Measurements from ENCODE around the gene KCNH6. TPM values are rescaled to one million over a fixed set of nuclear protein-coding genes. Genes with fewer than 3 reads are reported as not detected.
A peak's percentile ranks its signal among the peaks of the same experiment; 100 is the strongest.

Gene KCNH6
- total and polyA plus RNA-seq, 9 of the 15 experiments (the other 6 are each of a cell fraction or from before 2014, with no cell fraction given): not detected

DNA sequence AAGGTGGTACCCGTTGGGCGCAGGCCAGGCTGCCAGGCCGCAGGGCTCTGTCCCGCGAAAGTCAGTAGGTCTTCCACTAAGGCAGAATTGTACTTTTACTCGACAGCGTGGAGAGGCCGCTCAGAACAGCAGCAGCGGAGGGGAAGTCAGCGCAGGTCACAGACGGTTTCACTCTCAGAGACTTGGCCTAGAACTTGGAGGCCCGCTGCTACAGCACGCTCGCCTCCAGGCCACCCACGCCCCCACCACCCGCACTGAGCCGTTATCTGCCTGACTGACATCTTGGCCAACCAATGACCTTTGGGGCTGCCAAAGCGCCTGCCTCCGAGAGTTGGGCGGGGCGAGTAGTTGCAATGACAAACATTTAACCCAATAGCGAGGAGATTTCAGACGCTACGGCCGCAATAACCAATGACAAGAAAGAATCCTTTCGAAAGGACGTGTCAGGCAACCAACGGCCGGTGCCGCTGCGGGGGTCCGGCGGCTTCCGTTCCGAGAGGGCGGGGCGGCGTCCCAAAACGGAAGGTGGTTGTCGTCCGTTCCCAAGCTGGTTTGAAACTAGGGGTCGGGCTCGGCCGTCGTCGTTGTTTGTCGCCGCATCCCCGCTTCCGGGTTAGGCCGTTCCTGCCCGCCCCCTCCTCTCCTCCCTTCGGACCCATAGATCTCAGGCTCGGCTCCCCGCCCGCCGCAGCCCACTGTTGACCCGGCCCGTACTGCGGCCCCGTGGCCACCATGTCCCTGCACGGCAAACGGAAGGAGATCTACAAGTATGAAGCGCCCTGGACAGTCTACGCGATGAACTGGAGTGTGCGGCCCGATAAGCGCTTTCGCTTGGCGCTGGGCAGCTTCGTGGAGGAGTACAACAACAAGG is 27.0 kb downstream of the KCNH6 start, which contains the start of gene DCAF7 (continued):
- no peak for TF ChIP-seq ZNF77 (CRISPR knock-in tag; IDR thresholded peaks at IDR 0.05)
- no peak for TF ChIP-seq ZNF217 (CRISPR knock-in tag; IDR thresholded peaks at IDR 0.05)
- TF ChIP-seq, protein P1, sequence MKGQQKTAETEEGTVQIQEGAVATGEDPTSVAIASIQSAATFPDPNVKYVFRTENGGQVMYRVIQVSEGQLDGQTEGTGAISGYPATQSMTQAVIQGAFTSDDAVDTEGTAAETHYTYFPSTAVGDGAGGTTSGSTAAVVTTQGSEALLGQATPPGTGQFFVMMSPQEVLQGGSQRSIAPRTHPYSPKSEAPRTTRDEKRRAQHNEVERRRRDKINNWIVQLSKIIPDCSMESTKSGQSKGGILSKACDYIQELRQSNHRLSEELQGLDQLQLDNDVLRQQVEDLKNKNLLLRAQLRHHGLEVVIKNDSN (CRISPR knock-in tag; IDR thresholded peaks at IDR 0.05): 0 out of 2 replicates have a peak, but pooled peaks have one; percentile 48
- no peak for TF ChIP-seq NFRKB (IDR thresholded peaks at IDR 0.05; ENCODE audit: low read depth)
- TF ChIP-seq, protein P2, sequence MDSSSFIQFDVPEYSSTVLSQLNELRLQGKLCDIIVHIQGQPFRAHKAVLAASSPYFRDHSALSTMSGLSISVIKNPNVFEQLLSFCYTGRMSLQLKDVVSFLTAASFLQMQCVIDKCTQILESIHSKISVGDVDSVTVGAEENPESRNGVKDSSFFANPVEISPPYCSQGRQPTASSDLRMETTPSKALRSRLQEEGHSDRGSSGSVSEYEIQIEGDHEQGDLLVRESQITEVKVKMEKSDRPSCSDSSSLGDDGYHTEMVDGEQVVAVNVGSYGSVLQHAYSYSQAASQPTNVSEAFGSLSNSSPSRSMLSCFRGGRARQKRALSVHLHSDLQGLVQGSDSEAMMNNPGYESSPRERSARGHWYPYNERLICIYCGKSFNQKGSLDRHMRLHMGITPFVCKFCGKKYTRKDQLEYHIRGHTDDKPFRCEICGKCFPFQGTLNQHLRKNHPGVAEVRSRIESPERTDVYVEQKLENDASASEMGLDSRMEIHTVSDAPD (CRISPR knock-in tag; IDR thresholded peaks at IDR 0.05): no peak
- no peak for TF ChIP-seq ZNF444 (CRISPR knock-in tag; IDR thresholded peaks at IDR 0.05)
- no peak for TF ChIP-seq DNMT1 (IDR thresholded peaks at IDR 0.05)
- TF ChIP-seq, protein P3, sequence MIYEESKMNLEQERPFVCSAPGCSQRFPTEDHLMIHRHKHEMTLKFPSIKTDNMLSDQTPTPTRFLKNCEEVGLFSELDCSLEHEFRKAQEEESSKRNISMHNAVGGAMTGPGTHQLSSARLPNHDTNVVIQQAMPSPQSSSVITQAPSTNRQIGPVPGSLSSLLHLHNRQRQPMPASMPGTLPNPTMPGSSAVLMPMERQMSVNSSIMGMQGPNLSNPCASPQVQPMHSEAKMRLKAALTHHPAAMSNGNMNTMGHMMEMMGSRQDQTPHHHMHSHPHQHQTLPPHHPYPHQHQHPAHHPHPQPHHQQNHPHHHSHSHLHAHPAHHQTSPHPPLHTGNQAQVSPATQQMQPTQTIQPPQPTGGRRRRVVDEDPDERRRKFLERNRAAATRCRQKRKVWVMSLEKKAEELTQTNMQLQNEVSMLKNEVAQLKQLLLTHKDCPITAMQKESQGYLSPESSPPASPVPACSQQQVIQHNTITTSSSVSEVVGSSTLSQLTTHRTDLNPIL (CRISPR knock-in tag; IDR thresholded peaks at IDR 0.05): no peak
- TF ChIP-seq TCF3 (CRISPR knock-in tag; IDR thresholded peaks at IDR 0.05): 0 out of 2 replicates have a peak, but pooled peaks have one; percentile 14
- no peak for TF ChIP-seq RHOXF2B (CRISPR knock-in tag; conservative IDR thresholded peaks at IDR 0.05)
- TF ChIP-seq ZNF347 (CRISPR knock-in tag; IDR thresholded peaks at IDR 0.05; ENCODE audit: low read depth): no peak
- TF ChIP-seq MEF2D (tag; conservative IDR thresholded peaks at IDR 0.05; ENCODE audit: low read depth): no peak
- no peak for TF ChIP-seq NCOA4 (IDR thresholded peaks at IDR 0.05; ENCODE audit: partially characterized antibody)
- TF ChIP-seq, protein P4, sequence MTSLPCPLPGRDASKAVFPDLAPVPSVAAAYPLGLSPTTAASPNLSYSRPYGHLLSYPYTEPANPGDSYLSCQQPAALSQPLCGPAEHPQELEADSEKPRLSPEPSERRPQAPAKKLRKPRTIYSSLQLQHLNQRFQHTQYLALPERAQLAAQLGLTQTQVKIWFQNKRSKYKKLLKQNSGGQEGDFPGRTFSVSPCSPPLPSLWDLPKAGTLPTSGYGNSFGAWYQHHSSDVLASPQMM (CRISPR knock-in tag; IDR thresholded peaks at IDR 0.05): no peak
- no peak for TF ChIP-seq EHMT2 (IDR thresholded peaks at IDR 0.05)
- no peak for TF ChIP-seq ZNF224 (CRISPR knock-in tag; IDR thresholded peaks at IDR 0.05)
- TF ChIP-seq ZEB2 (IDR thresholded peaks at IDR 0.05): no peak
- no peak for TF ChIP-seq ZNF253 (CRISPR knock-in tag; conservative IDR thresholded peaks at IDR 0.05)
- TF ChIP-seq SRSF9 (IDR thresholded peaks at IDR 0.05; ENCODE audit: borderline replicate concordance, low read depth, low read length): no peak
- no peak for TF ChIP-seq NFATC3 (IDR thresholded peaks at IDR 0.05)
- peak; percentile 27 for TF ChIP-seq BRD9 (IDR thresholded peaks at IDR 0.05; ENCODE audit: low read depth, partially characterized antibody)
- no peak for TF ChIP-seq ZNF24 (IDR thresholded peaks at IDR 0.05)
- TF ChIP-seq, protein P5, sequence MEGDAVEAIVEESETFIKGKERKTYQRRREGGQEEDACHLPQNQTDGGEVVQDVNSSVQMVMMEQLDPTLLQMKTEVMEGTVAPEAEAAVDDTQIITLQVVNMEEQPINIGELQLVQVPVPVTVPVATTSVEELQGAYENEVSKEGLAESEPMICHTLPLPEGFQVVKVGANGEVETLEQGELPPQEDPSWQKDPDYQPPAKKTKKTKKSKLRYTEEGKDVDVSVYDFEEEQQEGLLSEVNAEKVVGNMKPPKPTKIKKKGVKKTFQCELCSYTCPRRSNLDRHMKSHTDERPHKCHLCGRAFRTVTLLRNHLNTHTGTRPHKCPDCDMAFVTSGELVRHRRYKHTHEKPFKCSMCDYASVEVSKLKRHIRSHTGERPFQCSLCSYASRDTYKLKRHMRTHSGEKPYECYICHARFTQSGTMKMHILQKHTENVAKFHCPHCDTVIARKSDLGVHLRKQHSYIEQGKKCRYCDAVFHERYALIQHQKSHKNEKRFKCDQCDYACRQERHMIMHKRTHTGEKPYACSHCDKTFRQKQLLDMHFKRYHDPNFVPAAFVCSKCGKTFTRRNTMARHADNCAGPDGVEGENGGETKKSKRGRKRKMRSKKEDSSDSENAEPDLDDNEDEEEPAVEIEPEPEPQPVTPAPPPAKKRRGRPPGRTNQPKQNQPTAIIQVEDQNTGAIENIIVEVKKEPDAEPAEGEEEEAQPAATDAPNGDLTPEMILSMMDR (IDR thresholded peaks at IDR 0.05 in 2 of 3, conservative IDR thresholded peaks at IDR 0.05 in 1 of 3; ENCODE audit: insufficient read depth in 2 of 3, low read depth in 1 of 3, low read length in 3 of 3): peak in 1 of 3 experiments; percentile 5; a peak in 1 of 6 replicates
